HEK293T (cell line): Measurements from ENCODE around the gene TNIK.
"Not testable (repeated sequence)": the region's sequence is repeated elsewhere in the genome, so short reads cannot be mapped to it uniquely, and the experiment has no call there.

Experiments used
- CTCF ChIA-PET: fragments of 350-600 bp; formaldehyde crosslinking; extraction: SDS; loops from one replicate; lab custom pipeline; 2021; ENCODE audit warnings: antibody characterized with exemption, inconsistent platforms; lab: Yijun Ruan, JAX
- POLR2A ChIA-PET: fragments of 350-600 bp; formaldehyde crosslinking; extraction: SDS; loops from one replicate; lab custom pipeline; 2020; ENCODE audit warnings: antibody characterized with exemption, inconsistent platforms; lab: Yijun Ruan, JAX
- DNase-seq: peaks from one replicate; pipeline ENCODE4 v3.0.0; 2012; ENCODE audit warnings: mixed read lengths; ENCODE audit errors: extremely low spot score
- ARNT ChIP-seq: fragments of 450-650 bp; IDR thresholded peaks from 2 replicates; pipeline ENCODE4 v1.6.1; 2017; ENCODE audit warnings: mild to moderate bottlenecking
- BHLHE40 ChIP-seq: fragments of 450-650 bp; IDR thresholded peaks from 2 replicates; pipeline ENCODE4 v1.6.1; 2016; ENCODE audit warnings: mild to moderate bottlenecking, moderate library complexity, borderline replicate concordance
- CTBP1 ChIP-seq: fragments of 450-650 bp; IDR thresholded peaks from 2 replicates; pipeline ENCODE4 v1.6.1; 2016; ENCODE audit warnings: borderline replicate concordance
- ELF4 ChIP-seq: fragments of 450-650 bp; IDR thresholded peaks from 2 replicates; pipeline ENCODE4 v1.6.1; 2017; ENCODE audit warnings: antibody characterized with exemption
- FOXA1 ChIP-seq: fragments of 450-650 bp; IDR thresholded peaks from 2 replicates; pipeline ENCODE4 v1.6.1; 2016; ENCODE audit warnings: mild to moderate bottlenecking
- FOXK2 ChIP-seq: fragments of 450-650 bp; IDR thresholded peaks from 2 replicates; pipeline ENCODE4 v1.6.1; 2016; ENCODE audit warnings: mild to moderate bottlenecking
- FOXM1 ChIP-seq: fragments of 450-650 bp; IDR thresholded peaks from 2 replicates; pipeline ENCODE4 v1.6.1; 2017; ENCODE audit warnings: mild to moderate bottlenecking, borderline replicate concordance
- HDGF ChIP-seq: fragments of 450-650 bp; IDR thresholded peaks from 2 replicates; pipeline ENCODE4 v1.6.1; 2017; ENCODE audit warnings: antibody characterized with exemption, borderline replicate concordance
- L3MBTL2 ChIP-seq: fragments of 450-650 bp; conservative IDR thresholded peaks from 2 replicates; pipeline ENCODE4 v1.6.1; 2016; ENCODE audit warnings: mild to moderate bottlenecking
- LEF1 ChIP-seq: fragments of 450-650 bp; IDR thresholded peaks from 2 replicates; pipeline ENCODE4 v1.6.1; 2017; ENCODE audit warnings: mild to moderate bottlenecking, borderline replicate concordance
- NFRKB ChIP-seq: fragments of 450-650 bp; IDR thresholded peaks from 2 replicates; pipeline ENCODE4 v1.6.1; 2016; ENCODE audit warnings: mild to moderate bottlenecking, moderate library complexity
- PKNOX1 ChIP-seq: fragments of 450-650 bp; IDR thresholded peaks from 2 replicates; pipeline ENCODE4 v1.6.1; 2016
- SP1 ChIP-seq: fragments of 450-650 bp; IDR thresholded peaks from 2 replicates; pipeline ENCODE4 v1.6.1; 2017
- SUZ12 ChIP-seq: fragments of 450-650 bp; IDR thresholded peaks from 2 replicates; pipeline ENCODE4 v1.6.1; 2016; ENCODE audit warnings: mild to moderate bottlenecking
- TARDBP ChIP-seq: fragments of 450-650 bp; IDR thresholded peaks from 2 replicates; pipeline ENCODE4 v1.6.1; 2016
- ZNF384 ChIP-seq: fragments of 450-650 bp; IDR thresholded peaks from 2 replicates; pipeline ENCODE4 v1.6.1; 2016

Gene TNIK

GRCh38 chr3:171374661-171375285 is 85.4 kb downstream of the TNIK start:
- no peak for DNase-seq
- TF ChIP-seq BHLHE40, result no peak
- CTCF ChIA-PET, result no interaction called here
- POLR2A ChIA-PET, result no interaction called here

- DNase-seq, result no peak
- TF ChIP-seq FOXA1 (no peak), SUZ12 (no peak)
- POLR2A ChIA-PET, result no interaction called here
- CTCF ChIA-PET, result no interaction called here
Observed at GRCh38 chr3:171374260-171374659, 85.9 kb downstream of the TNIK start.

GRCh38 chr3:171373711-171374110 is 86.5 kb downstream of the TNIK start:
- DNase-seq, result no peak
- POLR2A ChIA-PET, result no interaction called here
- TF ChIP-seq SUZ12, result no peak
- TF ChIP-seq ARNT, result no peak
- no peak for TF ChIP-seq BHLHE40
- TF ChIP-seq FOXK2, result no peak
- no peak for TF ChIP-seq ZNF384
- TF ChIP-seq FOXA1, result no peak
- no peak for TF ChIP-seq SP1
- no peak for TF ChIP-seq HDGF
- no peak for TF ChIP-seq ELF4
- TF ChIP-seq PKNOX1, result no peak
- no peak for TF ChIP-seq FOXM1
- no peak for TF ChIP-seq L3MBTL2
- no peak for TF ChIP-seq NFRKB
- TF ChIP-seq TARDBP, result no peak
- no peak for TF ChIP-seq LEF1
- TF ChIP-seq CTBP1, result no peak
- CTCF ChIA-PET, result no interaction called here

GRCh38 chr3:171372694-171373093 is 87.5 kb downstream of the TNIK start:
- CTCF ChIA-PET, result no interaction called here
- POLR2A ChIA-PET, result no interaction called here
- no peak for DNase-seq

GRCh38 chr3:171371354-171371753 is 88.9 kb downstream of the TNIK start:
- DNase-seq, result no peak
- ChIA-PET POLR2A (no interaction called here), CTCF (no interaction called here)
- no peak for TF ChIP-seq TARDBP
- TF ChIP-seq FOXA1, result no peak
- TF ChIP-seq ZNF384, result no peak
- no peak for TF ChIP-seq LEF1
- TF ChIP-seq L3MBTL2, result no peak
- no peak for TF ChIP-seq FOXM1
- no peak for TF ChIP-seq FOXK2
- no peak for TF ChIP-seq ELF4
- TF ChIP-seq NFRKB, result no peak
- TF ChIP-seq CTBP1, result no peak
- TF ChIP-seq SUZ12, result no peak
- TF ChIP-seq HDGF, result no peak
- no peak for TF ChIP-seq SP1
- no peak for TF ChIP-seq BHLHE40
- TF ChIP-seq ARNT, result no peak
- no peak for TF ChIP-seq PKNOX1

More at GRCh38 chr3:171372694-171373093, 87.5 kb downstream of the TNIK start:
- TF ChIP-seq ZNF384, result no peak
- TF ChIP-seq L3MBTL2, result no peak
- TF ChIP-seq HDGF, result no peak
- no peak for TF ChIP-seq PKNOX1
- no peak for TF ChIP-seq LEF1
- no peak for TF ChIP-seq ARNT
- TF ChIP-seq FOXK2, result no peak
- no peak for TF ChIP-seq FOXA1
- TF ChIP-seq SUZ12, result no peak
- TF ChIP-seq NFRKB, result no peak
- no peak for TF ChIP-seq TARDBP
- TF ChIP-seq SP1, result no peak
- no peak for TF ChIP-seq BHLHE40
- no peak for TF ChIP-seq ELF4

GRCh38 chr3:171369156-171369555 is 91.0 kb downstream of the TNIK start:
- no peak for TF ChIP-seq ELF4
- TF ChIP-seq ARNT, result no peak
- no peak for TF ChIP-seq CTBP1
- TF ChIP-seq NFRKB, result no peak
- TF ChIP-seq TARDBP, result no peak
- TF ChIP-seq ZNF384, result no peak
- no peak for TF ChIP-seq PKNOX1
- ChIA-PET POLR2A (no interaction called here), CTCF (no interaction called here)
- no peak for DNase-seq

GRCh38 chr3:171366738-171367137 is 93.5 kb downstream of the TNIK start:
- CTCF ChIA-PET, result interaction anchor here (0.6 kb wide), 1 partner anchor 26 kb away, joined by 3 read pairs; no protein-coding TSS in a partner anchor
- DNase-seq, POLR2A ChIA-PET: not testable (repeated sequence)
